GM12872 (cell line): ENCODE results near the gene GPN3.

Experiments used
- TF ChIP-seq, protein P1 (sequence below): IDR thresholded peaks from 3 replicates; pipeline ENCODE4 v1.5.1; 2011; ENCODE audit warnings: low read depth, mild to moderate bottlenecking, low read length, moderate library complexity; ENCODE audit not compliant: insufficient read depth

Gene GPN3

DNA sequence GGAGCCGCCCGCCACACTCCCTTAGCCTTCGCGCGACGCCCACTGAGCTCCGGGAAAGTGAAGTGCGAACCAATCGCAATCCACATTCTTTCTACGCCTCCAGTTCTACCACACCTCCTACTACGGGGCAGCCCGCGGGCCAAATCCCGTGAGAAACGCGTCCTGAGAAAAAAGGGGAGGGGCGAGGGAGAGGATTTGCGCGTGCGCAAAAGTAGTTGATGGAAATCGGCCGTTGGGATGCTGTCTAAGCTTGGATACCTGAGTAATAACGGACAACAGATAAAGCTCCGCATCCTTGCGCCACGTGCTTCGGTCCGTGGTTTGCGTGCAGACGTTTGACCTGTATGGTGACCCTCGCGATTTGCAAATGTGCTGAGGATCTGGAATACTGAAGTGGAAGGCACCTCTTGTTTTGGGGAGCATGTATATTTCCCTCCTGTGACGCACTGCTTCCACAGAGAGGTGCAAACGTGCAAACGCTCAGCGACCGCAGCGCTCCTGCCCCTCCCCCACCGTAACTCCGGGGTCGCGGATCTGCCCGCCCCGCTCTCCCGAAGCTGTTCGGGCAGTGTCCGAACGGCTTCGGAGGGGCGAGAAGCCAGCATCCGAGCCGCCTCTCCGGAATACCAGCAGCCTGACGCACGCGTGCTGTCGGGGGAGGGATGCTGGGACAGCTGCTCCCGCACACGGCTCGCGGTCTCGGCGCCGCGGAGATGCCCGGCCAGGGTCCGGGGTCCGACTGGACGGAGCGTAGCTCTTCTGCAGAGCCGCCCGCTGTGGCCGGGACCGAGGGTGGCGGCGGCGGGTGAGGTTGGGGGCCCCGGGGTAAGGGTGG, at the start of gene GPN3, which contains the start of gene FAM216A:
GPN3 (minus strand) TSS at position 44 of the 835 bp plus-strand sequence. CDS start 54 bp downstream, outside the sequence.
FAM216A (plus strand) TSS at position 632 of the 835 bp plus-strand sequence; CDS start at position 663, 31 bp downstream.
- TF ChIP-seq, protein P1, sequence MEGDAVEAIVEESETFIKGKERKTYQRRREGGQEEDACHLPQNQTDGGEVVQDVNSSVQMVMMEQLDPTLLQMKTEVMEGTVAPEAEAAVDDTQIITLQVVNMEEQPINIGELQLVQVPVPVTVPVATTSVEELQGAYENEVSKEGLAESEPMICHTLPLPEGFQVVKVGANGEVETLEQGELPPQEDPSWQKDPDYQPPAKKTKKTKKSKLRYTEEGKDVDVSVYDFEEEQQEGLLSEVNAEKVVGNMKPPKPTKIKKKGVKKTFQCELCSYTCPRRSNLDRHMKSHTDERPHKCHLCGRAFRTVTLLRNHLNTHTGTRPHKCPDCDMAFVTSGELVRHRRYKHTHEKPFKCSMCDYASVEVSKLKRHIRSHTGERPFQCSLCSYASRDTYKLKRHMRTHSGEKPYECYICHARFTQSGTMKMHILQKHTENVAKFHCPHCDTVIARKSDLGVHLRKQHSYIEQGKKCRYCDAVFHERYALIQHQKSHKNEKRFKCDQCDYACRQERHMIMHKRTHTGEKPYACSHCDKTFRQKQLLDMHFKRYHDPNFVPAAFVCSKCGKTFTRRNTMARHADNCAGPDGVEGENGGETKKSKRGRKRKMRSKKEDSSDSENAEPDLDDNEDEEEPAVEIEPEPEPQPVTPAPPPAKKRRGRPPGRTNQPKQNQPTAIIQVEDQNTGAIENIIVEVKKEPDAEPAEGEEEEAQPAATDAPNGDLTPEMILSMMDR, result no peak

DNA sequence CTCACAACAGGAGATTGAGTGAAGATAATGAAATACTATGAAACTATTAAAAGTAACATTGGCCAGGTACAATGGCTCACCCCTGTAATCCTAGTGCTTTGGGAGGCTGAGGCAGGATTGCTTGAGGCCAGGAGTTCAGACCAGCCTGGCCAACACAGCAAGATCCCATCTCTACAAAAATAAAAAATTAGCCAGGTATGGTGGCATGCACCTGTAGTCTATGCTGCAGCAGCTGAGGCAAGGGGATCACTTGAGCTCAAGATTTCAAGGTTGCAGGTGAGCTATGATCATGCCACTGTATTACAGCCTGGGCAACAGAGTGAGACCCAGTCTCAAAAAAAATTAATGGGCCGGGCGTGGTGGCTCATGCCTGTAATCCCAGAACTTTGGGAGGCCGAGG, 48.9 kb upstream of the GPN3 start:
- TF ChIP-seq, protein P1, result no peak

DNA sequence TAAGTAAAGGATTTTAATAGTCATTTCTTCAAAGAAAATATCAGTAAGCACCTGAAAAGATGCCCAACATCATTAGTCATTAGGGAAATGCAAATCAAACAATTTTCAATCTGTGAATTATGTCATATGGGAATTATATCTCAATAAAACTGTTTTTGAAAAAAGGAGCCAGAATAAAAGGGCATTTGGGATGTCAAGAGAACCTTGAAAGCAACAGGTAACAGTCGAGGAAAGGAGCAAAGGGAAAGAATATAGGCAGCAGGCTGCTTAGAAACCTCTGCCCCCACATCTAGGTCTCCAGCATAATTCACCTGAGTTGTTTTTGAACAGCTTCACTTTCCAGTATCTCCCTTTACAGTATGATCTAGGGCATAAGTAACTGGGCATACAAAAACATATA, 46.3 kb upstream of the GPN3 start:
- TF ChIP-seq, protein P1, result no peak

DNA sequence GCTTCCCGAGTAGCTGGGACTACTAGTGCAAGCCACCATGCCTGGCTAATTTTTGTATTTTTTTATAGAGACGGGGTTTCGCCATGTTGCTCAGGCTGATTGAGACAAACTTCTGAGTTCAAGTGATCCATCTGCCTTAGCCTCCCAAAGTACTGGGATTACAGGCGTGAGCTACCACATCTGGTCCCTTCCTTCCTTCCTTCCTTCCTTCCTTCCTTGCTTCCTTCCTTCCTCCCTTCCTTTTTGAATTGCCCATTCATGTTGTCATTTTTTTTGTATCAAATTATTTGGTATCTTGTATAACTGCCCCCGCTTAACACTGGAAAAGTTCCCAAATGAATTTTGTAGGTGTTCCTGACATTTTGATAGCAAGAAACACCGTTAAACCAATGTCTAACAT, 45.8 kb upstream of the GPN3 start:
- TF ChIP-seq, protein P1, result no peak

DNA sequence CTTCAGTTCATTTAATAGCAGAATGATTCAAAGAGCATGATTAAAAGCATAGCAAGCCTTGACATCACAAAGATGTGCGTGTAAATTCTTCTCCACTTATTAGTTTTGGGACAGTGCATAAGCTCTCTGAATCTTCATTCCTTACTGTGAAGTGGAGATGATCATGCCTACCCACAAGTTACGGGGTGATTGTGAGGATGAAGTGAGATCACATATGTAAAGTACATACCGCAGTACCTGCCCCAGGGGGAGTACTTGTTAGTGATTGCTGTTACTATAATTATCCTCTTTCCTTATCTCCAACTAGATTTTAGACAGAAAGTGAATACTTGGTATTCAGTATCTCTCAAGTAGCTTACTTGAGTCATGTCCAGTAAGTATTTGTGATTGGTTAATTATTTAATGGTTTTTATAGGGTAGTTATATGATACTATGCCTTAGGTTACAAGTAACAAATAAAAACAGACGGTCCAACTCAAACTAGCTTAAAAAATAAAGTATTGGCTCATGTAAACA, 40.1 kb upstream of the GPN3 start:
- TF ChIP-seq, protein P1, result no peak

DNA sequence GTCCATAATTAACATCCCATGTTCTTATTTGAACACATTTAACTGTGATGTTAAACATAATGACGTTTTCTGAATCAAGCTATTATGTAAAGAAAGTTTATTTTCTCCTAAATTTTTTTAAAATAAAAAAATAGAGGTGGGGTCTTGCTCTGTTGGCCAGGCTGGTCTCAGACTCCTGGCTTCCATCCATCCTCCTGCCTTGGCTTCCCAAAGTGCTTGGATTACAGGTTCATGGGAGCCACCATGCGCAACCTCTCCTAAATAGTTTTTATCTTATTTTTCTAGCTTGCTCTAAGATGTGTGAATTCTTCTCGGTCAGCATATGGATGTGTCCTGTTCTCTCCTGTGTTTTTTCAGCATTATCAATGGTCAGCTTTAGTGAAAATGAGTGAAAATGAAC, 37.3 kb upstream of the GPN3 start:
- TF ChIP-seq, protein P1, result no peak

DNA sequence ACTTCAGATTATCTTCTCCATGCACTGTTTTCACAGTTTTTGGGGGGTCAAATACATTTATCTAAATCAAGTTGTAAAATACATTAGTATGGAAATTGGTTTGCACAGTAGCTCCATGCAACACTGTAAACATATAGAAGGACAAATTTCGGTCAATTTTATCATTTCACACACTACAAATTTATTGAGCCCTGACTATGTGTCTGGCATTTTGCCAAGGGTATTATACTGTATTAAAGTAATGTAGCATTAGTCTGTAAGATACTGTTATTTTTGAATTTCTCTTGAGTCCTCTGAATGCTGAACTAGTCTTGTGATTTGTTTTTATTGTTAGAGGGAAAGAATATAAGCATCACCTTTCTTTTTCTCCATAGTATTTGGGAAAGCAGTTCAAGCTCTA, 35.4 kb upstream of the GPN3 start:
- TF ChIP-seq, protein P1, result no peak
